GM11168 (cell line): ENCODE measurements around the gene APOLD1.
"Not testable (repeated sequence)": the region's sequence is repeated elsewhere in the genome, so short reads cannot be mapped to it uniquely, and the experiment has no call there.

ENCODE experiments used
- in situ Hi-C: fragments of 300-500 bp; cut with MboI; formaldehyde crosslinking; loops from one replicate; pipeline ENCODE4 v1.12.0; 2022; ENCODE audit warnings: low sequenced_read_pairs; ENCODE audit not compliant: unreplicated experiment

The APOLD1 gene

GRCh38 chr12:12784911-12785814, at the start of gene APOLD1:
Gene APOLD1 (plus strand): TSS chr12:12785659. CDS start chr12:12785692, 33 bp downstream.
- in situ Hi-C loops: no loop called here

GRCh38 chr12:12736759-12737676, 48.4 kb upstream of the APOLD1 start:
- in situ Hi-C loops: no loop called here

GRCh38 chr12:12738152-12738551, 47.3 kb upstream of the APOLD1 start:
- in situ Hi-C loops: not testable (repeated sequence)

- in situ Hi-C loops: no loop called here
These were observed 43.8 kb upstream of the APOLD1 start for GRCh38 chr12:12741660-12742059.

- in situ Hi-C loops: no loop called here
These were observed 40.7 kb upstream of the APOLD1 start for GRCh38 chr12:12744546-12745305.

- in situ Hi-C loops: no loop called here
These were observed 39.8 kb upstream of the APOLD1 start for GRCh38 chr12:12745576-12746211.

- in situ Hi-C loops: no loop called here
These were observed 38.2 kb upstream of the APOLD1 start for GRCh38 chr12:12747278-12747677.

GRCh38 chr12:12748044-12748443, 37.4 kb upstream of the APOLD1 start:
- in situ Hi-C loops: no loop called here

- in situ Hi-C loops: no loop called here
These were observed 36.0 kb upstream of the APOLD1 start for GRCh38 chr12:12749433-12749832.

- in situ Hi-C loops: no loop called here
These were observed 29.5 kb upstream of the APOLD1 start for GRCh38 chr12:12755923-12756322.

- in situ Hi-C loops: no loop called here
These were observed 28.3 kb upstream of the APOLD1 start for GRCh38 chr12:12757121-12757520.

GRCh38 chr12:12759234-12759915, 26.1 kb upstream of the APOLD1 start:
- in situ Hi-C loops: no loop called here

- in situ Hi-C loops: loop anchor here (10.0 kb wide), 1 partner anchor 440 kb away; no protein-coding TSS in a partner anchor
These were observed 20.6 kb upstream of the APOLD1 start for GRCh38 chr12:12764824-12765223.

GRCh38 chr12:12770262-12770661, 15.2 kb upstream of the APOLD1 start:
- in situ Hi-C loops: no loop called here

GRCh38 chr12:12774791-12775190, 10.7 kb upstream of the APOLD1 start:
- in situ Hi-C loops: no loop called here

GRCh38 chr12:12776261-12776660, 9.2 kb upstream of the APOLD1 start:
- in situ Hi-C loops: no loop called here

- in situ Hi-C loops: no loop called here
These were observed 8.4 kb upstream of the APOLD1 start for GRCh38 chr12:12777092-12777491.

- in situ Hi-C loops: no loop called here
These were observed 6.5 kb upstream of the APOLD1 start for GRCh38 chr12:12779007-12779406.

- in situ Hi-C loops: no loop called here
These were observed 5.9 kb upstream of the APOLD1 start for GRCh38 chr12:12779529-12779928.
